HCT116 (cell line): ENCODE results near the gene TLX1. TPM values are rescaled to one million over a fixed set of nuclear protein-coding genes. Genes with fewer than 3 reads are reported as not detected.

ENCODE experiments used
- ATAC-seq: fragments of 200-7000 bp; cut with Tn5 transposase; 2 replicates; pipeline ENCODE4 v1.9.1; 2020; ENCODE audit warnings: mild to moderate bottlenecking, moderate library complexity
- BruUV-seq: library from RNA; stranded (reverse); fragments of 400-500 nt; replicated peaks from 2 replicates; lab custom pipeline; 2021; lab: Mats Ljungman, UMichigan
- CTCF ChIA-PET: fragments of 300-600 bp; sonication (Branson Sonifier 250); formaldehyde crosslinking; loops from one replicate; lab custom pipeline; 2021; ENCODE audit warnings: antibody characterized with exemption; lab: Charles Lee
- POLR2A ChIA-PET: fragments of 300-600, 350-600 bp; sonication (Branson Sonifier 250); formaldehyde crosslinking; loops from one replicate; lab custom pipeline; 2021; ENCODE audit warnings: antibody characterized with exemption; lab: Charles Lee
- RAD21 ChIA-PET, 2 experiments: fragments of 300-600 bp; sonication (Branson Sonifier 250); formaldehyde crosslinking; loops; one replicate each; lab custom pipeline; 2023; ENCODE audit warnings: low total read pairs in 2 of 2; ENCODE audit not compliant: uncharacterized antibody in 2 of 2, unreplicated experiment in 2 of 2, low non-redundant PET in 1 of 2; lab: Charles Lee
- DNase-seq: peaks from one replicate; pipeline ENCODE4 v3.0.0-alpha.2; 2010; ENCODE audit warnings: low read depth, low spot score
- H2AFZ ChIP-seq: fragments of 200-600 bp; shearing (Covaris generic), sonication (generic); 2 replicates; pipeline ENCODE4 v1.6.1; 2017; ENCODE audit warnings: low read depth, mixed run types, mixed read lengths, antibody characterized with exemption, low read length; ENCODE audit not compliant: poor library complexity, severe bottlenecking
- H3K27ac ChIP-seq: 2 replicates; pipeline ENCODE4 v1.5.1; 2012; ENCODE audit warnings: low read depth, low read length
- H3K27me3 ChIP-seq: fragments of 200-600 bp; sonication (generic); 2 replicates; pipeline ENCODE4 v1.6.1; 2016; ENCODE audit warnings: mixed run types, low read length, mixed read lengths; ENCODE audit not compliant: insufficient read depth
- H3K36me3 ChIP-seq, 2 experiments: fragments of 200-500 bp in 1 of 2; fragments of 200-600 bp in 1 of 2; sonication (Bioruptor generic) in 1 of 2; sonication (generic) in 1 of 2; 2 replicates each; pipeline versions ENCODE4 v1.5.1 to v1.6.1; 2014 to 2016; ENCODE audit warnings: low read length in 2 of 2, inconsistent platforms in 1 of 2, mixed read lengths in 1 of 2, mixed run types in 1 of 2; ENCODE audit not compliant: insufficient read depth in 2 of 2, control insufficient read depth in 1 of 2
- H3K4me1 ChIP-seq, 2 experiments: fragments of 200-600 bp in 1 of 2; sonication (generic) in 1 of 2; 2 replicates each; pipeline versions ENCODE4 v1.5.1 to v1.6.1; 2012 to 2017; ENCODE audit warnings: low read length in 2 of 2, inconsistent platforms in 1 of 2, mild to moderate bottlenecking in 1 of 2, mixed read lengths in 1 of 2, mixed run types in 1 of 2, moderate library complexity in 1 of 2; ENCODE audit not compliant: insufficient read depth in 2 of 2, control insufficient read depth in 1 of 2
- H3K4me2 ChIP-seq: fragments of 200-600 bp; sonication (generic); 2 replicates; pipeline ENCODE4 v1.6.1; 2017; ENCODE audit warnings: mixed run types, low read length, mixed read lengths
- H3K4me3 ChIP-seq, 2 experiments: fragments of 200-600 bp in 1 of 2; sonication (generic) in 1 of 2; replicated peaks in 1 of 2; 2 replicates each; pipeline ENCODE4 v1.5.1; 2011 to 2016; ENCODE audit warnings: low read length in 2 of 2, control low read depth in 1 of 2, low read depth in 1 of 2, mild to moderate bottlenecking in 1 of 2, mixed read lengths in 1 of 2, mixed run types in 1 of 2
- H3K79me2 ChIP-seq: fragments of 200-600 bp; sonication (generic); 2 replicates; pipeline ENCODE4 v1.6.1; 2017; ENCODE audit warnings: mild to moderate bottlenecking, mixed run types, low read length, moderate library complexity, mixed read lengths; ENCODE audit not compliant: insufficient read depth
- H3K9ac ChIP-seq: fragments of 200-600 bp; sonication (generic); 2 replicates; pipeline ENCODE4 v1.6.1; 2016; ENCODE audit warnings: low read length, mixed read lengths
- H3K9me2 ChIP-seq: fragments of 200-600 bp; sonication (generic), shearing (Covaris generic); 2 replicates; pipeline ENCODE4 v1.6.1; 2017; ENCODE audit warnings: mixed run types, mild to moderate bottlenecking, moderate library complexity; ENCODE audit not compliant: insufficient read depth
- H3K9me3 ChIP-seq, 2 experiments: fragments of 200-500 bp in 1 of 2; fragments of 200-600 bp in 1 of 2; sonication (Bioruptor generic) in 1 of 2; sonication (generic) in 1 of 2; 2 replicates each; pipeline ENCODE4 v1.6.1; 2014 to 2017; ENCODE audit warnings: low read length in 2 of 2, mixed read lengths in 2 of 2, inconsistent platforms in 1 of 2, low read depth in 1 of 2, mild to moderate bottlenecking in 1 of 2, mixed run types in 1 of 2, moderate library complexity in 1 of 2; ENCODE audit not compliant: control insufficient read depth in 1 of 2, insufficient read depth in 1 of 2
- H4K20me1 ChIP-seq: fragments of 200-600 bp; sonication (generic), shearing (Covaris generic); 2 replicates; pipeline ENCODE4 v1.6.1; 2017; ENCODE audit warnings: mixed run types, mild to moderate bottlenecking, moderate library complexity; ENCODE audit not compliant: insufficient read depth
- CBX3 ChIP-seq: IDR thresholded peaks from 2 replicates; pipeline ENCODE4 v1.6.1; 2012; ENCODE audit warnings: low read depth
- CEBPB ChIP-seq: IDR thresholded peaks from 2 replicates; pipeline ENCODE4 v1.6.1; 2012; ENCODE audit warnings: low read depth
- EGR1 ChIP-seq: IDR thresholded peaks from 2 replicates; pipeline ENCODE4 v1.6.1; 2012; ENCODE audit warnings: low read depth
- EZH2phosphoT487 ChIP-seq: fragments of 200-600 bp; IDR thresholded peaks from 2 replicates; pipeline ENCODE4 v1.6.1; 2018; ENCODE audit warnings: antibody characterized with exemption, borderline replicate concordance
- FOSL1 ChIP-seq: IDR thresholded peaks from 2 replicates; pipeline ENCODE4 v1.6.1; 2012; ENCODE audit warnings: low read depth
- POLR2A ChIP-seq: IDR thresholded peaks from 2 replicates; pipeline ENCODE4 v1.7.0; 2011; ENCODE audit warnings: borderline replicate concordance; ENCODE audit not compliant: insufficient read depth, insufficient read length; ENCODE audit errors: extremely low read depth
- RAD21 ChIP-seq: IDR thresholded peaks from 2 replicates; pipeline ENCODE4 v1.6.1; 2012; ENCODE audit warnings: low read depth, mild to moderate bottlenecking
- SIN3A ChIP-seq: IDR thresholded peaks from 2 replicates; pipeline ENCODE4 v1.6.1; 2012; ENCODE audit warnings: low read depth
- TCF7L2 ChIP-seq: IDR thresholded peaks from 2 replicates; pipeline ENCODE4 v1.7.0; 2011; ENCODE audit warnings: borderline replicate concordance, inconsistent platforms; ENCODE audit not compliant: insufficient read depth, insufficient read length; ENCODE audit errors: extremely low read depth
- intact Hi-C: fragments of 100-400 bp; cut with micrococcal nuclease; formaldehyde crosslinking; loops from 2 replicates; pipeline ENCODE4 v1.10.0; 2022
- total RNA-seq: library from RNA; stranded (reverse); gene quantifications from one replicate; pipeline ENCODE4 v1.2.1, GENCODE V29; 2021; ENCODE audit not compliant: unreplicated experiment
- TF ChIP-seq, protein P1 (sequence below), 3 experiments: fragments of 200-600 bp in 1 of 3; sonication (generic) in 1 of 3; IDR thresholded peaks in 2 of 3; conservative IDR thresholded peaks in 1 of 3; 2 replicates each; pipeline ENCODE4 v1.5.1; 2012 to 2017; ENCODE audit warnings: low read depth in 2 of 3, low read length in 2 of 3, antibody characterized with exemption in 1 of 3, borderline replicate concordance in 1 of 3, control low read depth in 1 of 3, mild to moderate bottlenecking in 1 of 3, mixed read lengths in 1 of 3, mixed run types in 1 of 3, moderate library complexity in 1 of 3; ENCODE audit not compliant: insufficient read depth in 1 of 3
- TF ChIP-seq, protein P2 (sequence below): IDR thresholded peaks from 2 replicates; pipeline ENCODE4 v1.6.1; 2011; ENCODE audit warnings: mild to moderate bottlenecking, low read length, moderate library complexity; ENCODE audit not compliant: insufficient replicate concordance; ENCODE audit errors: extremely low read depth
- TF ChIP-seq, protein P3 (sequence below): IDR thresholded peaks from 2 replicates; pipeline ENCODE4 v1.6.1; 2012

TLX1 gene
- total RNA-seq, 1 experiment from 2014 or later, result not detected

DNA sequence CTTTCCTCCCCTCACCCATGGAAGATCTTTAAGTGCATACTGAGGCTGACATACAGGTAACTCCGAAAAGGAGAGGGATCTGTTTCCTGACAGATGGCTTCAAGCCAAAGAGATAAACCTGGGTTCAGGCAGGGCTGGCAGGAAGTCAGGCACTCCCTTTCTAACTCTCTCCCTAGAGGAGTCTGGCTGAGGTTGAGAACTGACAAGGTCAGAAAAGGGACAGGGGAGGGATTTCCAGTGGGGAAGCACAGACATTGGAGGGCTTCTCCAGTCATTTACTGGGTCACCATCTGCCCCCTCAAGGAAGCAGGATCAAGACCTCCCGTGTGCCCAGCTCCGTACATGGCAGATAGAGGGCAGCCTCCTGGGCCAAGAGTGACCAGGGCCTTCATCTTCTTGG is 31.6 kb downstream of the TLX1 start:
- Histone ChIP-seq H3K27ac (no peak overlapping the region), H3K9me2 (no peaks in the 10 kb centered on the region)
- no peak for DNase-seq
- TF ChIP-seq CBX3, result no peak
- TF ChIP-seq, protein P1, sequence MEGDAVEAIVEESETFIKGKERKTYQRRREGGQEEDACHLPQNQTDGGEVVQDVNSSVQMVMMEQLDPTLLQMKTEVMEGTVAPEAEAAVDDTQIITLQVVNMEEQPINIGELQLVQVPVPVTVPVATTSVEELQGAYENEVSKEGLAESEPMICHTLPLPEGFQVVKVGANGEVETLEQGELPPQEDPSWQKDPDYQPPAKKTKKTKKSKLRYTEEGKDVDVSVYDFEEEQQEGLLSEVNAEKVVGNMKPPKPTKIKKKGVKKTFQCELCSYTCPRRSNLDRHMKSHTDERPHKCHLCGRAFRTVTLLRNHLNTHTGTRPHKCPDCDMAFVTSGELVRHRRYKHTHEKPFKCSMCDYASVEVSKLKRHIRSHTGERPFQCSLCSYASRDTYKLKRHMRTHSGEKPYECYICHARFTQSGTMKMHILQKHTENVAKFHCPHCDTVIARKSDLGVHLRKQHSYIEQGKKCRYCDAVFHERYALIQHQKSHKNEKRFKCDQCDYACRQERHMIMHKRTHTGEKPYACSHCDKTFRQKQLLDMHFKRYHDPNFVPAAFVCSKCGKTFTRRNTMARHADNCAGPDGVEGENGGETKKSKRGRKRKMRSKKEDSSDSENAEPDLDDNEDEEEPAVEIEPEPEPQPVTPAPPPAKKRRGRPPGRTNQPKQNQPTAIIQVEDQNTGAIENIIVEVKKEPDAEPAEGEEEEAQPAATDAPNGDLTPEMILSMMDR (IDR thresholded peaks at IDR 0.05 in 2 of 3, conservative IDR thresholded peaks at IDR 0.05 in 1 of 3; ENCODE audit: borderline replicate concordance in 1 of 3, insufficient read depth in 1 of 3, low read depth in 2 of 3, low read length in 2 of 3), result peak in 2 of 3 experiments; percentile 27 to 42; a peak in 4 of 6 replicates
- TF ChIP-seq, all 23 proteins: peak for 1
- no peaks in the 10 kb centered on the region for H3K9me3 ChIP-seq
- H3K27me3 ChIP-seq, result no peaks in the 10 kb centered on the region; the same call in 1 of the 2 replicates
- H3K4me3 ChIP-seq, result no peak overlapping the region
- H3K36me3 ChIP-seq, result no peaks in the 10 kb centered on the region
- H3K79me2 ChIP-seq, result no peaks in the 10 kb centered on the region
- ChIA-PET POLR2A (no interaction called here), CTCF (interaction anchor here (1.5 to 2.3 kb wide), 3 partner anchors 51 to 408 kb away, joined by 3 to 11 read pairs (median 7); no protein-coding TSS in a partner anchor), RAD21 (no interaction called here)
- peaks cover 4 to 15% of the 10 kb centered on the region in 2 experiments; a peak in 3 of 4 replicates for H3K4me1 ChIP-seq
- no peak overlapping the region for H3K4me2 ChIP-seq
- H4K20me1 ChIP-seq, result no peaks in the 10 kb centered on the region
- H3K9ac ChIP-seq, result no peak overlapping the region
- no TSS peak for BruUV-seq
- peak overlapping the region; percentile 84 for H2AFZ ChIP-seq
- intact Hi-C loops, result loop anchor here (5.0 kb wide), 1 partner anchor 135 kb away; no protein-coding TSS in a partner anchor
- ATAC-seq, result no peak

DNA sequence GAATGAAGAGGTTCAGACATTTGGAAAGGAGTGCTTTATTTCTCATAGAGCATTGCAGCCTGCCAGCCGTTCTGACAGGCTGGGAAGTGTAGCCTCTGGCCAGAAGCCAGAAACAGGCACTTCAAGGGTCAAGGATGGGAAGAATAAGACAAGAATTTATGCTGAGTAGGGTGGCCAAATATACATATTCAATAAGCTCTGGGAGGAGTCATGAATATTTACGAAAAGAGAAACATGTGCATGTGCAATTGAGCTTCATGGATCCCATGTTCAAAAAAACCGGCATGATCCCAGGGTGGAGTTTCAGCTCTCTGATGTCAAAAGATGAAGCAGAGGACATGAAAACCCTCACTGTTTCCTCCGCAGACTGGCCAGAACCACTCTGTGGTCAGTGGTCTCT is 32.9 kb downstream of the TLX1 start:
- RAD21 ChIA-PET, result interaction anchor here in 1 of 2 experiments (0.8 kb wide), 1 partner anchor 50 kb away, joined by 3 read pairs; no protein-coding TSS in a partner anchor
- POLR2A ChIA-PET, result no interaction called here
- H3K4me3 ChIP-seq, result no peak overlapping the region
- H3K9ac ChIP-seq, result no peak overlapping the region
- ATAC-seq (no peak), DNase-seq (no peak)
- CTCF ChIA-PET, result interaction anchor here (1.3 to 2.3 kb wide), 4 partner anchors 22 to 407 kb away, joined by 3 to 11 read pairs (median 6); no protein-coding TSS in a partner anchor
- H3K27ac ChIP-seq, result no peak overlapping the region
- peaks cover 4 to 15% of the 10 kb centered on the region in 2 experiments; a peak in 3 of 4 replicates for H3K4me1 ChIP-seq
- H3K79me2 ChIP-seq, result no peaks in the 10 kb centered on the region
- H2AFZ ChIP-seq, result no peak overlapping the region
- no peaks in the 10 kb centered on the region for H3K9me3 ChIP-seq
- no peaks in the 10 kb centered on the region for H3K9me2 ChIP-seq
- H3K4me2 ChIP-seq, result no peak overlapping the region
- H4K20me1 ChIP-seq, result no peaks in the 10 kb centered on the region
- no TSS peak for BruUV-seq
- no peaks in the 10 kb centered on the region; the same call in 1 of the 2 replicates for H3K27me3 ChIP-seq
- H3K36me3 ChIP-seq, result no peaks in the 10 kb centered on the region
- intact Hi-C loops, result loop anchor here (5.0 kb wide), 1 partner anchor 133 kb away; no protein-coding TSS in a partner anchor
- no peak for TF ChIP-seq FOSL1
- TF ChIP-seq, protein P2, sequence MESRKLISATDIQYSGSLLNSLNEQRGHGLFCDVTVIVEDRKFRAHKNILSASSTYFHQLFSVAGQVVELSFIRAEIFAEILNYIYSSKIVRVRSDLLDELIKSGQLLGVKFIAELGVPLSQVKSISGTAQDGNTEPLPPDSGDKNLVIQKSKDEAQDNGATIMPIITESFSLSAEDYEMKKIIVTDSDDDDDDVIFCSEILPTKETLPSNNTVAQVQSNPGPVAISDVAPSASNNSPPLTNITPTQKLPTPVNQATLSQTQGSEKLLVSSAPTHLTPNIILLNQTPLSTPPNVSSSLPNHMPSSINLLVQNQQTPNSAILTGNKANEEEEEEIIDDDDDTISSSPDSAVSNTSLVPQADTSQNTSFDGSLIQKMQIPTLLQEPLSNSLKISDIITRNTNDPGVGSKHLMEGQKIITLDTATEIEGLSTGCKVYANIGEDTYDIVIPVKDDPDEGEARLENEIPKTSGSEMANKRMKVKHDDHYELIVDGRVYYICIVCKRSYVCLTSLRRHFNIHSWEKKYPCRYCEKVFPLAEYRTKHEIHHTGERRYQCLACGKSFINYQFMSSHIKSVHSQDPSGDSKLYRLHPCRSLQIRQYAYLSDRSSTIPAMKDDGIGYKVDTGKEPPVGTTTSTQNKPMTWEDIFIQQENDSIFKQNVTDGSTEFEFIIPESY, result no peak
- TF ChIP-seq CEBPB, result no peak
- TF ChIP-seq RAD21, result no peak
- TF ChIP-seq EGR1, result no peak
- TF ChIP-seq SIN3A, result no peak
- no peak for TF ChIP-seq TCF7L2
- TF ChIP-seq EZH2phosphoT487, result no peak
- TF ChIP-seq, protein P3, sequence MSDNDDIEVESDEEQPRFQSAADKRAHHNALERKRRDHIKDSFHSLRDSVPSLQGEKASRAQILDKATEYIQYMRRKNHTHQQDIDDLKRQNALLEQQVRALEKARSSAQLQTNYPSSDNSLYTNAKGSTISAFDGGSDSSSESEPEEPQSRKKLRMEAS, result no peak
- TF ChIP-seq POLR2A, result no peak
